Measurements from ENCODE around the gene VSTM2B. TPM values are rescaled to one million over a fixed set of nuclear protein-coding genes. Genes with fewer than 3 reads are reported as not detected.

Gene VSTM2B
- total and polyA plus RNA-seq, 2 of the 13 experiments (the other 11 are each of a cell fraction or from before 2014, with no cell fraction given) = not detected

DNA sequence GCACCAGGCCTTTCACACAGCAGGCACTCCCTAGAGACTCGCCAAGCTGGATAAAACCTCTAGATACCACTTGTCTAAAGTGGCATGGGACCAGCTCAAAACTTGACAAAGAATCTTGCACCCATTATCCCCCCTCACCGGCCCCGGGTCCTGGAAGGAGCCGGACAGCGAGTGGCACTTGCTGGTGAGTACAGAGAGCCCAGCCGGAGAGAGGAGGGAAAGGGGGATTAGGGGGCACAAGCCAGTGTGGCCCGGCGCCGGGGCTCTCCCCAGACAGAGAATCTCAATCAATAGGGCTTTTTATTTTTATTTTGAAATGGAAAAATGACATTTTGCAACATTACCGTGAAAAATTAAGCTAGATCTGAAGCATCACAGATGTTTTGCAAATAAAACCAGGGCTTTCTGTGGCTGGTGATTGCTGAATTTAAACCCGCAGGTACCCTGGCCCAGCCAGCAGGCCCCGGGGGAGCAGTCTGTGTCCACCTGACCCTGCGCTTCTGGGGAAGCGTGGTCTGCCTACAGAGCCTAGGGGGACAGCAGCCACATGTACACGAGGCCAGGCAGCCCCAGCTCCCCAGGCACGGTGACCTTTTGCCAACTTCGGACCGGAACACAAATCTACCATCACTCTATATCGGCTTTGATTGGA lies 10.0 kb upstream of the VSTM2B start (continued):
- TF ChIP-seq PRDM15 (CRISPR knock-in tag; IDR thresholded peaks at IDR 0.05) (no peak), JUNB (CRISPR knock-in tag; IDR thresholded peaks at IDR 0.05; ENCODE audit: borderline replicate concordance) (no peak), CHD2 (IDR thresholded peaks at IDR 0.05; ENCODE audit: low read depth, low read length) (no peak), FOXK2 (IDR thresholded peaks at IDR 0.05) (no peak), ZNF547 (CRISPR knock-in tag; IDR thresholded peaks at IDR 0.05) (no peak), HOXA5 (CRISPR knock-in tag; IDR thresholded peaks at IDR 0.05) (no peak)
- TF ChIP-seq, protein P1, sequence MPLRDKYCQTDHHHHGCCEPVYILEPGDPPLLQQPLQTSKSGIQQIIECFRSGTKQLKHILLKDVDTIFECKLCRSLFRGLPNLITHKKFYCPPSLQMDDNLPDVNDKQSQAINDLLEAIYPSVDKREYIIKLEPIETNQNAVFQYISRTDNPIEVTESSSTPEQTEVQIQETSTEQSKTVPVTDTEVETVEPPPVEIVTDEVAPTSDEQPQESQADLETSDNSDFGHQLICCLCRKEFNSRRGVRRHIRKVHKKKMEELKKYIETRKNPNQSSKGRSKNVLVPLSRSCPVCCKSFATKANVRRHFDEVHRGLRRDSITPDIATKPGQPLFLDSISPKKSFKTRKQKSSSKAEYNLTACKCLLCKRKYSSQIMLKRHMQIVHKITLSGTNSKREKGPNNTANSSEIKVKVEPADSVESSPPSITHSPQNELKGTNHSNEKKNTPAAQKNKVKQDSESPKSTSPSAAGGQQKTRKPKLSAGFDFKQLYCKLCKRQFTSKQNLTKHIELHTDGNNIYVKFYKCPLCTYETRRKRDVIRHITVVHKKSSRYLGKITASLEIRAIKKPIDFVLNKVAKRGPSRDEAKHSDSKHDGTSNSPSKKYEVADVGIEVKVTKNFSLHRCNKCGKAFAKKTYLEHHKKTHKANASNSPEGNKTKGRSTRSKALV (CRISPR knock-in tag; IDR thresholded peaks at IDR 0.05) = no peak
- TF ChIP-seq, protein P2, sequence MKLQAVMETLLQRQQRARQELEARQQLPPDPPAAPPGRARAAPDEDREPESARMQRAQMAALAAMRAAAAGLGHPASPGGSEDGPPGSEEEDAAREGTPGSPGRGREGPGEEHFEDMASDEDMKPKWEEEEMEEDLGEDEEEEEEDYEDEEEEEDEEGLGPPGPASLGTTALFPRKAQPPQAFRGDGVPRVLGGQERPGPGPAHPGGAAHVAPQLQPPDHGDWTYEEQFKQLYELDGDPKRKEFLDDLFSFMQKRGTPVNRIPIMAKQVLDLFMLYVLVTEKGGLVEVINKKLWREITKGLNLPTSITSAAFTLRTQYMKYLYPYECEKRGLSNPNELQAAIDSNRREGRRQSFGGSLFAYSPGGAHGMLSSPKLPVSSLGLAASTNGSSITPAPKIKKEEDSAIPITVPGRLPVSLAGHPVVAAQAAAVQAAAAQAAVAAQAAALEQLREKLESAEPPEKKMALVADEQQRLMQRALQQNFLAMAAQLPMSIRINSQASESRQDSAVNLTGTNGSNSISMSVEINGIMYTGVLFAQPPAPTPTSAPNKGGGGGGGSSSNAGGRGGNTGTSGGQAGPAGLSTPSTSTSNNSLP (IDR thresholded peaks at IDR 0.05; ENCODE audit: low read depth, low read length) = no peak
